Measurements from ENCODE around the gene MCC. TPM values are rescaled to one million over a fixed set of nuclear protein-coding genes. Genes with fewer than 3 reads are reported as not detected.

MCC gene
- total RNA-seq, 4 donors from 2014 or later: 57.7 to 91.5 (median 76.0) TPM

GRCh38 chr5:113140837-113141671 is 347.2 kb downstream of the MCC start:
- WGBS, 2 donors: 52 to 54% methylated on average over 9 of the region's 9 CpGs
- no peak overlapping the region for H3K4me3 ChIP-seq (ENCODE audit: low read depth, poor library complexity, severe bottlenecking)
- intact Hi-C loops (cut with DNase I; ENCODE audit: low total_unique reads): no loop called here
- no peak for TF ChIP-seq POLR2A (IDR thresholded peaks at IDR 0.05)
- no peak for TF ChIP-seq CTCF (IDR thresholded peaks at IDR 0.05)
- DNase-seq (ENCODE audit: low spot score in 2 of 2): peak; percentile 58 to 85

- TF ChIP-seq POLR2A (IDR thresholded peaks at IDR 0.05) (no peak), CTCF (IDR thresholded peaks at IDR 0.05) (no peak)
- H3K4me3 ChIP-seq (ENCODE audit: low read depth, poor library complexity, severe bottlenecking): no peak overlapping the region
- no peak for DNase-seq (ENCODE audit: low spot score in 2 of 2)
- 96% methylated on average over 3 of the region's 3 CpGs for WGBS, 2 donors
- intact Hi-C loops (cut with DNase I; ENCODE audit: low total_unique reads): no loop called here
Measured at GRCh38 chr5:113133211-113133975, 354.9 kb downstream of the MCC start.

- DNase-seq (ENCODE audit: low spot score in 2 of 2): no peak
- intact Hi-C loops (cut with DNase I; ENCODE audit: low total_unique reads): no loop called here
- no peak overlapping the region for H3K4me3 ChIP-seq (ENCODE audit: low read depth, poor library complexity, severe bottlenecking)
- no peak for TF ChIP-seq CTCF (IDR thresholded peaks at IDR 0.05)
- no peak for TF ChIP-seq POLR2A (IDR thresholded peaks at IDR 0.05)
Measured at GRCh38 chr5:113132564-113132963, 355.7 kb downstream of the MCC start.

GRCh38 chr5:113128641-113129330 is 359.5 kb downstream of the MCC start:
- no peak overlapping the region for H3K4me3 ChIP-seq (ENCODE audit: low read depth, poor library complexity, severe bottlenecking)
- whole genome bisulfite sequencing, 2 donors: 55 to 67% methylated on average over 2 of the region's 2 CpGs
- DNase-seq (ENCODE audit: low spot score in 2 of 2): no peak
- intact Hi-C loops (cut with DNase I; ENCODE audit: low total_unique reads): no loop called here
- TF ChIP-seq POLR2A (IDR thresholded peaks at IDR 0.05) (no peak), CTCF (IDR thresholded peaks at IDR 0.05) (no peak)

GRCh38 chr5:113128082-113128481 is 360.2 kb downstream of the MCC start:
- intact Hi-C loops (cut with DNase I; ENCODE audit: low total_unique reads): no loop called here
- TF ChIP-seq POLR2A (IDR thresholded peaks at IDR 0.05) (no peak), CTCF (IDR thresholded peaks at IDR 0.05) (no peak)
- DNase-seq (ENCODE audit: low spot score in 2 of 2): no peak
- WGBS, 2 donors: 80 to 89% methylated on average over 1 of the region's 1 CpG
- H3K4me3 ChIP-seq (ENCODE audit: low read depth, poor library complexity, severe bottlenecking): no peak overlapping the region
